Lower leg skin (tissue), 4 donors: Measurements from ENCODE around the gene CLTC. TPM values are rescaled to one million over a fixed set of nuclear protein-coding genes. Genes with fewer than 3 reads are reported as not detected.

Source experiments
- DNase-seq, 2 donors: peaks; one replicate each; pipeline ENCODE4 v3.0.0-alpha.2; 2019; ENCODE audit warnings: low spot score in 2 of 2
- H3K4me3 ChIP-seq: fragments of 200-600 bp; sonication (generic); 2 replicates; pipeline ENCODE4 v1.5.1; 2017; ENCODE audit warnings: mild to moderate bottlenecking, low read depth; ENCODE audit not compliant: poor library complexity, severe bottlenecking
- CTCF ChIP-seq, 3 donors: fragments of 450-650 bp; IDR thresholded peaks; one replicate each; pipeline ENCODE4 v1.5.1; 2016; ENCODE audit warnings: antibody characterized with exemption in 3 of 3, mild to moderate bottlenecking in 3 of 3, moderate library complexity in 2 of 3
- POLR2A ChIP-seq, 2 donors: fragments of 450-650 bp; IDR thresholded peaks; one replicate each; pipeline ENCODE4 v1.6.1; 2016 to 2017; ENCODE audit warnings: antibody characterized with exemption in 2 of 2, mild to moderate bottlenecking in 1 of 2, moderate library complexity in 1 of 2
- WGBS, 2 donors: methylation state at CpG; one replicate each; pipeline ENCODE4 v1.1.5; 2018; 5-methylcytosine and 5-hydroxymethylcytosine counted together
- intact Hi-C: fragments of 100-400 bp; cut with DNase I; formaldehyde crosslinking; loops from one replicate; pipeline ENCODE4 v1.15.0; 2023; ENCODE audit warnings: low total_unique reads
- total RNA-seq, 4 donors: library from RNA; depleted of rRNA; stranded (reverse); fragments of >200 nt; gene quantifications; one replicate each; pipeline ENCODE4 v1.1.0, GENCODE V29; 2016

The CLTC gene
- total RNA-seq, 4 donors from 2014 or later: 109 to 169 (median 140) TPM

GRCh38 chr17:59637611-59638310, 18.1 kb downstream of the CLTC start:
- 88 to 89% methylated on average over 1 of the region's 1 CpG for WGBS, 2 donors
- intact Hi-C loops: no loop called here
- no peak overlapping the region for H3K4me3 ChIP-seq
- TF ChIP-seq CTCF (IDR thresholded peaks at IDR 0.05) (no peak), POLR2A (IDR thresholded peaks at IDR 0.05) (no peak)
- no peak for DNase-seq

DNA sequence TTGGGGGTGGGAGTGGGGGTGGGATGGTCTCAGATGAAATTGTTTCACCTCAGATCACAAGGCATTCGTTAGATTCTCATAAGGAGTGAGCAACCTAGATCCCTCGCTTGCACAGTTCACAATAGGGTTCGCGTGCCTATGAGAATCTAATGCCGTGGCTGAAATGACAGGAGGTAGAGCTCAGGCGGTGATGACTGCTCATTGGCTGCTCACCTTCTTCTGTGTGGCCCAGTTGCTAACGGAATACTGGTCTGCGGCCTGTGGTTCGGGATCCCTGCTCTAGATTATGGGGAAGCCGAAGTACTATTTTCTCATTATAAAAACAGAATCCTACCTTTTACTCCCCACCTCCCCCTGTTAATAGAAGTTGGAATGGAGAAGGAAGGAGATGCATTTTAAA, 18.9 kb downstream of the CLTC start:
- intact Hi-C loops: no loop called here

GRCh38 chr17:59641799-59642484, 22.2 kb downstream of the CLTC start:
- intact Hi-C loops: no loop called here
- no peak overlapping the region for H3K4me3 ChIP-seq
- TF ChIP-seq POLR2A (IDR thresholded peaks at IDR 0.05) (no peak), CTCF (IDR thresholded peaks at IDR 0.05) (no peak)
- 48 to 51% methylated on average over 2 of the region's 2 CpGs for WGBS, 2 donors
- DNase-seq: no peak

More for the DNA sequence above, 18.9 kb downstream of the CLTC start:
- TF ChIP-seq POLR2A (IDR thresholded peaks at IDR 0.05) (no peak), CTCF (IDR thresholded peaks at IDR 0.05) (no peak)
- DNase-seq: no peak
- no peak overlapping the region for H3K4me3 ChIP-seq
- WGBS, 2 donors: 82 to 84% methylated on average over 10 of the region's 10 CpGs

- no peak overlapping the region for H3K4me3 ChIP-seq
- 48 to 51% methylated on average over 1 of the region's 1 CpG for whole genome bisulfite sequencing, 2 donors
- intact Hi-C loops: no loop called here
- no peak for TF ChIP-seq POLR2A (IDR thresholded peaks at IDR 0.05)
- no peak for TF ChIP-seq CTCF (IDR thresholded peaks at IDR 0.05)
- no peak for DNase-seq
Observed at GRCh38 chr17:59642565-59642964, 22.9 kb downstream of the CLTC start.

- TF ChIP-seq POLR2A (IDR thresholded peaks at IDR 0.05) (no peak), CTCF (IDR thresholded peaks at IDR 0.05) (no peak)
- DNase-seq: no peak
- WGBS, 2 donors: 83 to 85% methylated on average over 5 of the region's 5 CpGs
- H3K4me3 ChIP-seq: no peak overlapping the region
- intact Hi-C loops: no loop called here
Observed at GRCh38 chr17:59643159-59644140, 23.8 kb downstream of the CLTC start.
